ENCODE data around the gene TPH2. TPM values are rescaled to one million over a fixed set of nuclear protein-coding genes. Genes with fewer than 3 reads are reported as not detected.

Gene TPH2
- total and polyA plus RNA-seq, 2 of the 4 experiments (the other 2 are of a cell fraction) = not detected

- BruUV-seq (replicated peaks) = no TSS peak
- Histone ChIP-seq H3K4me1 (ENCODE audit: control insufficient read depth, insufficient read depth, low read length) (no peaks in the 10 kb centered on the region), H2BK5ac (ENCODE audit: low read depth, low read length, poor library complexity, severe bottlenecking) (no peak overlapping the region), H3K4me3 (ENCODE audit: insufficient read depth, low read depth, low read length) (no peak overlapping the region), H2AK5ac (ENCODE audit: low read depth, low read length) (no peak overlapping the region), H3K56ac (ENCODE audit: extremely low read depth, insufficient read depth, low read length) (no peak overlapping the region), H3K9me1 (ENCODE audit: insufficient read depth, low read length) (no peaks in the 10 kb centered on the region), H2BK20ac (ENCODE audit: low read depth, low read length) (no peak overlapping the region), H2AFZ (replicated peaks; ENCODE audit: low read length, poor library complexity) (no peak overlapping the region), H3K27me3 (ENCODE audit: control insufficient read depth, insufficient read depth, low read length) (peaks cover 4% of the 10 kb centered on the region; the same call in 1 of the 2 replicates), H2AK9ac (replicated peaks; ENCODE audit: low read depth, low read length, poor library complexity) (no peak overlapping the region), H3K4me2 (ENCODE audit: low read depth, low read length) (no peak overlapping the region), H4K20me1 (ENCODE audit: insufficient read depth, low read length) (no peaks in the 10 kb centered on the region), H2BK15ac (ENCODE audit: low read depth, low read length) (no peak overlapping the region), H4K8ac (ENCODE audit: low read depth in 2 of 2, low read length in 2 of 2) (no peak overlapping the region), H3K79me1 (ENCODE audit: low read depth in 1 of 2, low read length in 2 of 2) (no peaks in the 10 kb centered on the region), H3K4ac (ENCODE audit: low read depth, low read length) (no peak overlapping the region), H3K9ac (ENCODE audit: low read depth, low read length) (no peak overlapping the region), H3K27ac (ENCODE audit: insufficient read depth, low read length) (no peak overlapping the region), H4K91ac (ENCODE audit: insufficient read depth, low read depth, low read length) (no peak overlapping the region), H3K18ac (ENCODE audit: low read depth, low read length) (no peak overlapping the region), H3K9me3 (ENCODE audit: control insufficient read depth, insufficient read depth, low read length) (no peaks in the 10 kb centered on the region), H2BK120ac (ENCODE audit: low read depth, low read length) (no peak overlapping the region), H3K14ac (replicated peaks; ENCODE audit: low read depth, low read length) (no peak overlapping the region), H3K36me3 (ENCODE audit: control insufficient read depth, insufficient read depth, low read length) (no peaks in the 10 kb centered on the region), H4K5ac (ENCODE audit: low read depth, low read length) (no peak overlapping the region), H3K23ac (ENCODE audit: low read depth, low read length) (no peak overlapping the region)
- ChIA-PET POLR2A (ENCODE audit: unreplicated experiment) (no interaction called here), CTCF (interaction anchor here (1.2 kb wide), 1 partner anchor 9 kb away, joined by 5 read pairs; no protein-coding TSS in a partner anchor)
- no CpG with 5 or more reads among the region's 2 CpGs for WGBS, 2 experiments (ENCODE audit: extremely low coverage in 2 of 2, insufficient read length in 1 of 2)
- intact Hi-C loops (cut with micrococcal nuclease) = no loop called here
- TF ChIP-seq, protein P1, sequence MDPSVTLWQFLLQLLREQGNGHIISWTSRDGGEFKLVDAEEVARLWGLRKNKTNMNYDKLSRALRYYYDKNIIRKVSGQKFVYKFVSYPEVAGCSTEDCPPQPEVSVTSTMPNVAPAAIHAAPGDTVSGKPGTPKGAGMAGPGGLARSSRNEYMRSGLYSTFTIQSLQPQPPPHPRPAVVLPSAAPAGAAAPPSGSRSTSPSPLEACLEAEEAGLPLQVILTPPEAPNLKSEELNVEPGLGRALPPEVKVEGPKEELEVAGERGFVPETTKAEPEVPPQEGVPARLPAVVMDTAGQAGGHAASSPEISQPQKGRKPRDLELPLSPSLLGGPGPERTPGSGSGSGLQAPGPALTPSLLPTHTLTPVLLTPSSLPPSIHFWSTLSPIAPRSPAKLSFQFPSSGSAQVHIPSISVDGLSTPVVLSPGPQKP (IDR thresholded peaks at IDR 0.05; ENCODE audit: borderline replicate concordance, low read depth, low read length) = no peak
- TF ChIP-seq RAD21 (IDR thresholded peaks at IDR 0.05; ENCODE audit: low read length) = no peak
- no peak for TF ChIP-seq MAFK (IDR thresholded peaks at IDR 0.05; ENCODE audit: low read depth, low read length)
- TF ChIP-seq FOS (IDR thresholded peaks at IDR 0.05; ENCODE audit: low read depth, low read length) = no peak
- no peak for TF ChIP-seq MAZ (IDR thresholded peaks at IDR 0.05; ENCODE audit: borderline replicate concordance, low read depth, low read length)
- no peak for TF ChIP-seq CEBPB (IDR thresholded peaks at IDR 0.05; ENCODE audit: low read depth, low read length)
- TF ChIP-seq RFX5 (IDR thresholded peaks at IDR 0.05; ENCODE audit: low read depth, low read length) = no peak
- TF ChIP-seq RCOR1 (IDR thresholded peaks at IDR 0.05; ENCODE audit: insufficient replicate concordance, low read length) = no peak
- DNase-seq (no peak), ATAC-seq (ENCODE audit: low read depth) (no peak)
- dilution Hi-C loops (cut with HindIII; ENCODE audit: low sequenced_read_pairs, unreplicated experiment) = no loop called here
- in situ Hi-C loops (cut with MboI; ENCODE audit: low sequenced_read_pairs) = no loop called here
These were observed 95.3 kb downstream of the TPH2 start for GRCh38 chr12:72033991-72034390.
